Stomach (tissue), 4 donors: ENCODE results near the gene PKD2.

Experiments used
- CTCF ChIP-seq, 7 experiments: fragments of 450-650 bp in 4 of 7; fragments of 200-600 bp in 3 of 7; sonication (generic) in 3 of 7; IDR thresholded peaks; one replicate each; pipeline ENCODE4 v1.5.1; 2016 to 2019; ENCODE audit warnings: antibody characterized with exemption in 7 of 7, control low read depth in 2 of 7, mild to moderate bottlenecking in 1 of 7
- EP300 ChIP-seq: sonication (generic); formaldehyde crosslinking; IDR thresholded peaks from one replicate; pipeline ENCODE4 v1.6.1; 2017; ENCODE audit warnings: antibody characterized with exemption
- POLR2A ChIP-seq, 4 donors: fragments of 450-650 bp; IDR thresholded peaks; one replicate each; pipeline ENCODE4 v1.6.1; 2016; ENCODE audit warnings: antibody characterized with exemption in 4 of 4, control low read depth in 2 of 4, mild to moderate bottlenecking in 1 of 4, moderate library complexity in 1 of 4
- POLR2AphosphoS5 ChIP-seq, 3 donors: sonication (generic); formaldehyde crosslinking; IDR thresholded peaks; one replicate each; pipeline ENCODE4 v1.6.1; 2016; ENCODE audit warnings: antibody characterized with exemption in 3 of 3

- TF ChIP-seq POLR2A (IDR thresholded peaks at IDR 0.05) (no peak), CTCF (IDR thresholded peaks at IDR 0.05) (no peak), EP300 (no peak), POLR2AphosphoS5 (IDR thresholded peaks at IDR 0.05) (no peak)
Observed at GRCh38 chr4:88015659-88016295, 8.3 kb downstream of the PKD2 start.
